Activated naive CD4-positive, alpha-beta T cell treated with anti-CD3 and anti-CD28 coated beads, Interleukin-2, amount 50 U/mL, for 16 hours (primary cell): Measurements from ENCODE around the gene COL28A1.

Source experiments
- DNase-seq: peaks from one replicate; pipeline ENCODE4 v3.0.0-alpha.2; 2020

The COL28A1 gene

GRCh38 chr7:7557252-7557651 lies 21.6 kb upstream of the COL28A1 start:
- DNase-seq, result no peak

DNA sequence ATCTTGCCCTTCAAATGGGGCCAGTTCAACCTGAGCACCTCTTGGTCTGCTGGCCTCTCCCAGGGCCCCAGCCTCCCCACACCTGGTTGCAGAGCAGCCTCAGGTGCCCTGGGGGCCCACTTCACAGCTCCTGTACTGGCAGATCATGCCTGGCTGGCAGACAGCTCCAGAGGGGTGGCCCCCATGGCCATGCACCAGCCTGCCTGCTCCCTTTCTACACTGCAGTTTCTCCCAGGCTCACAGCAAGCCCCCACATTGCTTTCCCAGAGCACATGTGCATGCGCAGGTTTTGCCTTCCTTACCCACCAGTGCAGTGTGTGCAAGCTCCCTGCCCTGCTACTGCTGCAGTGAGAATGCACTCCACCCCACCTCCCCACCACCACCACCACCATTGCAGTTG lies 21.2 kb upstream of the COL28A1 start:
- no peak for DNase-seq

GRCh38 chr7:7554649-7555575 lies 19.2 kb upstream of the COL28A1 start:
- no peak for DNase-seq

DNA sequence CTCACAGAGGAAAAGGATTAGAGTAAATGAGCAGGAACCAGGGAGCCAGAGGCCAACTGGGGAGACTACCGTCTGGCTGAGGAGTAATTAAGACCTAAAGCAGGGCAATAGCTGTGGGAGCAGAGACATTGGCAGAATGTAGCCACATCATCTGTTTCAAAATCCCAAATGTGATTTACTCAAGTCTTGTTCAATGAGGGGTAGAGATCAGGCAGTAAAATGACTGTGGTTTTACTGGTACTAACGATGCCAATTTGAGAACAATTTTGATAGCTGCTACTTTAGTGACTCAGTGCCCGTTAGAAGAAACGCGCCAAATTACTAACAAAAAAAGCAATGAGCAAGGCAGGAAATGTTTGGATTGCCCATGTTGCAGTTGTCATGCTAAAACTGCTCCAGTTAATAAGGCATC lies 18.4 kb upstream of the COL28A1 start:
- DNase-seq, result no peak

DNA sequence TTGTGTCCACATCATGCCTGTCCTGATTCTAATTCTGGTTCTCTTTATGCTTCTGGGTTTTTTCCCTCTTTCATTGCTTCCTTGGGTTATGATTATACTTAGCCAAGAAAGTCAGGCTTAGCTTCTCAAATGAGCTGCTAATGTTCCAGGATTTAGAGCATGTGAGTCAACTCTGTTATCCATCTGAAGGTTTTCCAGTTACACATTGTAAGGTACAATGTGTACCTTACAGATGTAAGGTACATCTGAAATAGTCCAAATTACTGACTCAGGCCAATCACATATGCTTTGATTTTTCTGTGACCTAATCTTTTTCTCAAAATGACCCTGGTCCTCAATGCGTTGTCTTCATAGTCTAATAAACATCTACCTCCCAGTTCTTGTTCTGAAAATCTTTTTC lies 17.7 kb upstream of the COL28A1 start:
- DNase-seq, result no peak

- DNase-seq, result no peak
These were observed 16.5 kb upstream of the COL28A1 start for GRCh38 chr7:7552199-7552598.

- no peak for DNase-seq
These were observed 15.0 kb upstream of the COL28A1 start for GRCh38 chr7:7550663-7551062.

GRCh38 chr7:7548407-7548806 lies 12.7 kb upstream of the COL28A1 start:
- DNase-seq, result no peak

- DNase-seq, result no peak
These were observed 6.7 kb upstream of the COL28A1 start for GRCh38 chr7:7542251-7542835.

- DNase-seq, result no peak
These were observed 4.0 kb upstream of the COL28A1 start for GRCh38 chr7:7539711-7540110.

DNA sequence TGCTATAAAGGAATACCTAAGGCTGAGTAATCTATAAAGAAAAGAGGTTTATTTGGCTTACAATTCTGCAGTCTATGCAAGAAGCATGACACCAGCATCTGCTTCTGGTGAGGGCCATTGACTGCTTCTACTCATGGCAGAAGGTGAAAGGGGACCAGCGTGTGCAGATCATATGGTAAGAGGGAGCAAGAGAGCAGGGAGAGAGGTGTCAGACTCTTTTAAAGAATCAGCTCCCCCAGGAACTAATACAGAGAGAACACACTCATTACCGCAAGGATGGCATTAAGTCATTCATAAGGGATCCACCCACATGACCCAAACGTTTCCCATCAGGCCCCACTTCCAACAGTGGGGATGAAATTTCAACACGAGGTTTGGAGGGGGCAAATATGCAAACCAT lies 3.5 kb upstream of the COL28A1 start:
- no peak for DNase-seq

GRCh38 chr7:7537711-7538110 lies 2.0 kb upstream of the COL28A1 start:
- DNase-seq, result no peak

GRCh38 chr7:7536396-7537019 lies 835 bp upstream of the COL28A1 start:
- no peak for DNase-seq

GRCh38 chr7:7533831-7534430 lies 1.7 kb downstream of the COL28A1 start:
- DNase-seq, result no peak

- DNase-seq, result no peak
These were observed 6.3 kb downstream of the COL28A1 start for GRCh38 chr7:7529328-7529727.

DNA sequence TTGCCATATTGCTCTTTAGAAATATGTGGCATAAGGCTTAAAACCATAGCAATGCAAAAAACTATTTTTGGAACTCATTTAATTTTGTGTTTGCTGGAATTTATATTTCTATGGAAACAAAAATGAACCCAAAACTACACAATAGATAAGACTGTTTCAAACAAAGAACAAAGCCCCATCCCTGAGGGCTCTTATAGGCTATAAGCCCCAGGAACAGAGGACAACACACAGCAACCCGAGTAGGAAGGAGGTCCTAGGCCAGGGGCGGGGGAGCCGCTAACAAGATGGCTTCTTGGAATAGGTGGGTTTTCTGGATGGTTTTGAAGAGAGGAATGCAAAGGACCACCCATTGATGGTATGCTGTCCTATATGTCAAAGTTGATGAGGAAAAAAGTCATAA lies 8.6 kb downstream of the COL28A1 start:
- no peak for DNase-seq

- no peak for DNase-seq
These were observed 9.7 kb downstream of the COL28A1 start for GRCh38 chr7:7526006-7526405.

DNA sequence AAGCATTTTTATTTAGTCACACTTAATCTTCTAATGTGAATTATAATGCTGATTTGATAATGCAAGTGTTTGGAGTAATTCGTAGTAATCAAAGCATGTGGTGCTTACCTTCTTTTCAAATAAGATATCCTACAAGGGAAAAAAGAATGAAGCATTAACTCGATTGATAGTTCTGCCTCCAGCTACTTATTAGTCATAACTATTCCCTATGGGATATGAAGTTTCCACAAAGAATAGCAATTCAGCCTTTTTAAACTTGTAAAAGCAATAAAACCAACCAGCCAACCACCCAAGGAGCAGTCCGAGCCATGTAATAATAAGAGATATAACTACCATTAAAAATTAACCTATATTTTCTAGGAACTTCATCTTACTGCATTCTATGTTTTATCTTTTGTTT lies 11.6 kb downstream of the COL28A1 start:
- DNase-seq, result no peak

GRCh38 chr7:7522421-7522820 lies 13.3 kb downstream of the COL28A1 start:
- no peak for DNase-seq

DNA sequence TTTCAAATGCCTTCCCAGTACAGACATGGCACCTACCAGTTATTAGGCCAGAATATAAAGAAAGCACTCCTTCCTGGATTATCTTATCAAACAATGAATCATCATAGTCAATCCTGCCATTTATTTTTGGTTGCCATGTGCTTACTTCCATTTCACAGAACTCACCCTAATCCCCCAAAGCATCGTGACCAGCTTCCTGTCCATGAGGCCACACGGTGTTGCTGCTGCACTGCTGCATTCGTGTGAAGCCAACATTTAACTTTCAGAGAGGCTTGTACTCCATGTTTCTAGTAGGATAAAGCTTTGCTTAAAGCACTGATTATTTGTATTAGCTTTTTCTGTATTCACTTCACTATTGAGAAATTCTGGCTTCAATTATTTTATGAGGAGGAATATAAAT lies 14.4 kb downstream of the COL28A1 start:
- no peak for DNase-seq

GRCh38 chr7:7519528-7519927 lies 16.1 kb downstream of the COL28A1 start:
- DNase-seq, result no peak

- no peak for DNase-seq
These were observed 16.6 kb downstream of the COL28A1 start for GRCh38 chr7:7519056-7519455.

DNA sequence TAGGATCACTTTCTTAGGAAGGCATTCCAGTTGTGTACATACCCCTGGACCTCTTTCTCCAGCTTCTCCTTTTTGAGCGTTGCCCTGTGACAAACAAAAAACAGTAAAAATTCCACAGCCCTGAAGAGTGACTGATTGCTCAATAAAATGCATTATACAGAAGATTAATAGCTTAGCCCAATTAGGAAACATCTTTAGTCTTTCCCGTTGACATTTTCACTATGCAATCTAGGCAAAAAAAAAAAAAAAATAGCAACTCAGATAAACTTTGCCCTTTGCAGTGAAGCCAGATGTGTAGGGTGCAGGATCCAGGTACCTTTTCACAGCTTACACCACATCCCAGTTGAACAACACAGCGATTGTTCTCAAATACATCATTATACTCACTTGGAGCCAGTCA lies 17.9 kb downstream of the COL28A1 start:
- DNase-seq, result no peak

DNA sequence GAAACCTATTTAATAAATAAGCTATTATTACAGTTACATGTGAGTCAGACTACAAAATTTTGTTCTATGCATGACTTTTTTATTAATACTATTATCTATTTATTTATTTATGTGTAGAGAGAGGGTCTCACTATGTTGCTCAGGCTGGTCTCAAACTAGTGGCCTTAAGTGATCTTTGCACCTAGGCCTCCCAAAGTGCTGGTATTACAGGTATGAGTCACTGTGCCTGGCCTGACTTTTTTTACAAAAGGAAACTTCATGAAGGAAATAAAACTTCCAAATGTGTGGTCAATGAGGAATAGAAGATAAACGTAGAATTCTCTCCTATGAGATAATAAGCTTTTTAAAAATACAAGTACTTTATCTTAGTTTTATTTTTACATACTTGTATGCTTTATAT lies 19.0 kb downstream of the COL28A1 start:
- DNase-seq, result no peak
